Superior temporal gyrus (tissue), 1 donor: ENCODE measurements around the gene MLLT6.

Experiments used
- DNase-seq: peaks from one replicate; pipeline ENCODE4 v3.0.0-alpha.2; 2016; ENCODE audit errors: extremely low spot score

Gene MLLT6

GRCh38 chr17:38706505-38707216 is 1.6 kb downstream of the MLLT6 start:
- DNase-seq = no peak

DNA sequence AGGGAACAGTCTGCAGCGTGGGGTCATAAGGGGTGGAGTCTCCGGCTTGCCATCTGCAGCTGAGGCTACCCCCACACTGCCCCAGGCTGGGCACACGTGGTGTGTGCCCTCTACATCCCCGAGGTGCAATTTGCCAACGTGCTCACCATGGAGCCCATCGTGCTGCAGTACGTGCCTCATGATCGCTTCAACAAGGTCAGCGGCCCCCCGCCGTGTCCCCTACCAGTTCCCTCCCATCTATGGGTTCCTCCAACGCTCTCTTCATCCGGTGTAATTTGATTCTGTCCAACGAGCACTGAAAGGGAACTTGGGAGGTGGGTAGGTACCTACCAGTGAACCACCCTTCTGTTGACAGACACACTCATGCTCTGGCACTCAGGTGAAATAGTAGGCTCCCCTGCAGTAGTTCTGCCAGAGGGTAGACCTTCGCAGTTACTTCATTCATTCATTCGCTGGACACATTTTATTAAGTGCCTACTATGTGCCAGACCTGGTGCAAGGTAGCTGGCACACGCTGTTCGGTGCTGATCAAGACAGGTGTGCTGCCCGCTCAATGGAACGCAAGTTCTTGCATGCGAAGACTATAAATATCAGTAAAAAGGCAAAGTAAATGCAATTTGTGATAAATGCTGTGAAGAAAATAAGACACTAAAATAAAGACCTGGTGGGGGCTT is 2.7 kb downstream of the MLLT6 start:
- no peak for DNase-seq

DNA sequence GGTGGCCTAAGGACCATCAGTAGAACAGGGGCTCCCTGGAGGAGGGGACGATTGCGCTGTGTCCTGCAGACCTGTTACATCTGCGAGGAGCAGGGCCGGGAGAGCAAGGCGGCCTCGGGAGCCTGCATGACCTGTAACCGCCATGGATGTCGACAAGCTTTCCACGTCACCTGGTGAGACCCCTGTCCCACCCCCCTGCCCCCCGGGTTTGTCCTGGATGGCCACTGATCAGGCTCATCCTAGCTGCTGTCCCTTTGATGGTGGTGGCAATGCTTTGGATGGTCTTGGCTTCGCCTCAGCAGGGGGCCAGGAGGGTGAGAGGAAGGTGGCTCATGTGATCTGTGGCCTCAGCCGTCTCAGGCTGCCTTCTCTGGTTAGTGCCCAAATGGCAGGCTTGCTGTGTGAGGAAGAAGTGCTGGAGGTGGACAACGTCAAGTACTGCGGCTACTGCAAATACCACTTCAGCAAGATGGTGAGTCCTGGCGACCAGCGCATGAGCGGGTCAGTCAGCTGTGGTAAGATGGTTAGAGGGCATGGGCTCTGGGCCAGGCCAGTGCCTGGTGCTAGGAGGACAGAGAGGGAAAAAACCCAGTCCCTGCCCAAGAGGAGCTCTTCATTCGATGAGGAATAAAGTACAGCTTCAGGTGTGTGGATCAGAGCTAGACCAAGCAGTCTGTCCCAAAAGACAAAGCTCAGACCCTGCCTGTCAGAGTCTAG is 4.2 kb downstream of the MLLT6 start:
- DNase-seq = no peak

DNA sequence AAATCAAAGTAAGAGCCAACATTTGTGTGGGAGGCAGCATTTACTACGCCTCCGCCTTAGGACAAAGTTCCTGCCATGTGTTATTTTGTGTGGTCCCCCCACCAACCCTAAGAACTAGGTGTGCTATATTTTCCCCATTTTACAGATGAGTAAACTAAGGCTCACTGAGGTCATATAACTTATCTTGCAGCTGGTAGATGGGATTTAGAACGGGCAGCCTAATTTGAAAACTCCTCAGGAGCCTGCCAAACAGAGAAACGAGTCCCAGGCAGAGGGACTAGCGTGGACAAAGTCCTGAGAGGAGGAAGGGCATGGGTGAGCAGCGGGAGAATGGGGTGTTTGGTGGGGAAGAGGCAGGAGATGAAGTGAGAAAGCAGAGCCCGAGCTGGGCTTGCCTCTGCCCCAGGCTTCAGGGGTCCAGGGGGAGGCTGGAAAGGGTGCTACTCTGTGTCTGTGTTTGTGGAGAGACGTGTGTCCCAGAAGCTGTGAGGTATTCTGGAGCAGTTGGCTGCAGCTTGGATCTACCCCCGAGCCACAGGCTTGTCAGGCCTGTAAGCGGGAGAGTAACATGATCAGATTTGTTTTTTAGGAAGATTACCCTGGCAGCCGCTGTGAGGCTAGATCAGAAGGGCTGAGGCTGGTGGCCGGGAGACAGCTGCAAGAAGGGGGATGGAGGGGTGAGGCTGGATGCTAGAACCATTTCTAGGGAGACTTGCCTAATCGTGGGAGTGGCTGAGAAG is 5.0 kb downstream of the MLLT6 start:
- no peak for DNase-seq

- no peak for DNase-seq
Observed at GRCh38 chr17:38710604-38710962, 5.5 kb downstream of the MLLT6 start.

DNA sequence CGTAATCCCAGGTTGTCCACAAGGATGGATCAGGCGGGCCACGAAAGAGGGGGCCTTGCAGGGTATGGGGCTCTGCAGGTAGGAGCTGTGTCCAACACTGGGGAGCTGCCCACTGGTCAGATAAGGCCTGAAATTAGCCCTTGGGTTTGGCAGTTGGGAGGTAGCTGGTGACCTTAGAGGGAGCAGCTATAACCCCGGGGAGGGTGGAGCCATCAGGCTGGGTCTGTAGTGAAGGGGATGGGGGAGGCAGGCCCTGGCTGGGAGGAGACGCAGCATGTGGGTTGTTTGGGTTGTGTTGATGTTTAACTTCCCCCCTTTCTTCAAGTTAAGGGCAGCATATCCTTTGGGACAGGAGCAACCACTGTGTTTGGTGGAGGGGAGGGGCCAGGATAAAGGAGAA is 5.9 kb downstream of the MLLT6 start:
- DNase-seq = no peak

DNA sequence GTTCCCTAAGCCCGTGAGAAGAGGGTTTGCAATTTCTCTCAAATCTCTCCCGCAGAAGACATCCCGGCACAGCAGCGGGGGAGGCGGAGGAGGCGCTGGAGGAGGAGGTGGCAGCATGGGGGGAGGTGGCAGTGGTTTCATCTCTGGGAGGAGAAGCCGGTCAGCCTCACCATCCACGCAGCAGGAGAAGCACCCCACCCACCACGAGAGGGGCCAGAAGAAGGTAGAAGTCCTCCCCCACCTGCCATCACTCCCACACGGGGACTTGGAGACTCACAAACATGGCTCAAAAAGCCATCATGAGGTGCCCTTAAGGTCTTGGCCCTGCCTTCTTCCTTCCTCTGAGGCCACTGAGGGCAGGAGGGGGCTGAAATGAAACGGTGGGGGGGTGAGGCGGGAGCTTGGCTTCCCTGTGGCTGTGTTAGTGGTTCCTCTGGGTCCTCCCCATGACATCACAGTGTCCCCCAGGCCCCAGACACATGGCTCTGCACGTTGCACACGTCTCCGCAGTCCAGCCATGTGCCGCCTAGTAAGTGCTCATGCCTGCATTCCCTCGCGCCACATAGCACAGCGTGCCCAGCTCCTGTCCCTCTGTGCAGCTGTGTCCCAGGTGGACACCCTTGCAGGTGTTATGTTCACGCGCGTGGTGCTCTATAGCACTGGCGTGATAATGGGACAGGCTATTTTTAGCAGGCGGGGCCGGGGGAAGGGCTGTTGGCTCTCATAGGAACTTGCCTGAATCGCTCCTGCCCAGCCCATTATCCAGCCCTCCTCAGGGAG is 6.9 kb downstream of the MLLT6 start:
- DNase-seq = no peak

- DNase-seq = no peak
Observed at GRCh38 chr17:38712593-38712992, 7.5 kb downstream of the MLLT6 start.

DNA sequence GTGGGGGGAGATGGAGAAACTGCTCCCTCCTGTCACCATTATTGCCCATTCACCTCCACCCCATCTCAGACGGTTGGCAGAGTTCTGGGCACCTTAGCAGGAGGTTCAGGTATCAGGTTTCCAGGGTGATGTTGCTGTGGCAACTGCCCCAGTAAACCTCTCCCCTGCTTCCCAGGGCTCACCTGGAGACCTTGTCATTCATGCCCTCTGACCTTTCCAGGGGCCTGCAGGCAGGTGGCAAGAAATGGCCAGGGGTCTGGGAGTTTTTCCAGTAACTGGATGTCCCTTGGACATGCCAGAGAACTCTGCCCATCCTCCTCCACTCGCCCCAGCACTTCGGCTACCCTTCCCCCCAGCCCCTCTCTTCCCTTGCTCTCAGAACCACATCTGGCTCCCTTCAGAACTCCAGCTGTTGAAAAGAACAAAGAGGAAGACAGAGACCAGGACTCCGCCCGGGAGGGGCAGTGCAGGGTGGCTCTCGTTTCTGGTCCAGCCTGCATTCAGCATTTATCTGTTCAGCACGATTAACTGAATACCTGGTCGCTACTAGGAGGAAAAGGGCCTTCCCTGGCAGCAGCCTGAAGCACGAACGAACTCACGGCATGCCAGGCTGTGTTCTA is 8.5 kb downstream of the MLLT6 start:
- DNase-seq = no peak

GRCh38 chr17:38715216-38715943 is 10.3 kb downstream of the MLLT6 start:
- DNase-seq = no peak

GRCh38 chr17:38716368-38717005 is 11.4 kb downstream of the MLLT6 start:
- no peak for DNase-seq

- DNase-seq = no peak
Observed at GRCh38 chr17:38717139-38717745, 12.2 kb downstream of the MLLT6 start.

DNA sequence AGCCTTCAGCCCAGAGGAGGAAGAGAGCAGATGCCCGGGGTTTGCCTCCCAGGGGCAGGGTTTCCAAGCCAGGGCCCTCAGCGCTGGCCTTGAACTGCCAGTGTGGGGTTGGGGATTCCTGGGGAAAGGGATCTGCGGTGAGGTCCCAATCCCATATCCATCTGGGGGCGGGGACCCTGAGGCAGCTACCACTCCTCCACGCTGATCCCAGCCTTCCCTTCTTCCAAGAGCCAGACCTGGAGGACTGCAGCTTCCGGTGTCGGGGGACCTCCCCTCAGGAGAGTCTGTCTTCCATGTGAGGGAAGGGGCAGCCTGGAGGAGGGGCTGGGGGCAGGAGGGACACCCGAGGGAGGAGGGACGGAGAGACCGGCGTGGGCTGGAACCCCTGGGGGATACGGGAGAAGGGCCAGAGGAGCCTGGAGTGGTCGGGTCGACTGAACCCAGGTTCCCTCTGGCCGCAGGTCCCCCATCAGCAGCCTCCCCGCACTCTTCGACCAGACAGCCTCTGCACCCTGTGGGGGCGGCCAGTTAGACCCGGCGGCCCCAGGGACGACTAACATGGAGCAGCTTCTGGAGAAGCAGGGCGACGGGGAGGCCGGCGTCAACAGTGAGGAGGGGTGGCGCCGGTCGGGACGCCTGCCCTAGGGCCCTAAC is 14.3 kb downstream of the MLLT6 start:
- no peak for DNase-seq

DNA sequence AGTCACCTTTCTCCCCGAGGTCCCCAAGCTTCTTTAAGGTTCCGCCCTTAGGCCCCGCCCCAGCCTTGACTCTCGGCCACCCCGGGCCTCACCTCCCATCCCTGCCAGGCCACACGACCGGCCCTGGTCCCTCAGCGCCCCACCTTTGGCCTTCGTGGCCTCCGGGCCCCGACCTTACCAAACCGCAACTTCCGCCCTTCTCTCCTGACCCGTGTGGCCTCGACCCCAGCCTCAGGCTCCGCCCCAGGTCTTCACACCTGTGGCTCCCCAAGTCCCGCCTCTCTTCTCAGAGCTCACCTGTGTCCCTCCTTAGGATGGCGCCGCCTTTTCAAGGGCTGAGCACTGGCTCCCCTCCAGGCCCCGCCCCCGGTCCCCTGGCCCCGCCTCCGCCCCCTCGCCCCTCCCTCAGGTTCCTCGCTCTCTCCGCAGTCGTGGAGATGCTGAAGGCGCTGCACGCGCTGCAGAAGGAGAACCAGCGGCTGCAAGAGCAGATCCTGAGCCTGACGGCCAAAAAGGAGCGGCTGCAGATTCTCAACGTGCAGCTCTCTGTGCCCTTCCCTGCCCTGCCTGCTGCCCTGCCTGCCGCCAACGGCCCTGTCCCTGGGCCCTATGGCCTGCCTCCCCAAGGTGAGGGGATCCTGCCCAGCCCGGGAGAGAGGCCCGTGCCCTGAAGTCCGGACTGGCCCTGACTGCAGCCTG is 15.0 kb downstream of the MLLT6 start:
- no peak for DNase-seq

DNA sequence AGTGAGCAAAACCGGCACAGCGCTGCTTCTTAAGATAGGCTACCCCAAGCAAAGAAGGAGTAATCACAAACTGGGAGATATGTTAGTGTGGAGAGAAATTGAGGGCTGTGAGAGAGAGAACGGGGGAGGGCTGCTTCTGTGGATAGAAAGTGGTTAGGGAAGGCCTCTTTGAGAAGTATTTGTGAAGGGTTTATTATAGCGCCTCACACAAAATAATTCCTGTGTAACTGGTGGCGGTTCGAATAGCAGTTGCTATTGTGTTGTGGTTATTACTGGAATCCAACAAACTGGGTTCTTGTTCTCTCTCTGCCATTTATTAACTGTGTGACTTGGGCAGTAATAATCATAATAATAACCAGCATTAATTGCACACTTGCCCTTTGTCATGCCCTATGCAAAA is 15.9 kb downstream of the MLLT6 start:
- DNase-seq = no peak

DNA sequence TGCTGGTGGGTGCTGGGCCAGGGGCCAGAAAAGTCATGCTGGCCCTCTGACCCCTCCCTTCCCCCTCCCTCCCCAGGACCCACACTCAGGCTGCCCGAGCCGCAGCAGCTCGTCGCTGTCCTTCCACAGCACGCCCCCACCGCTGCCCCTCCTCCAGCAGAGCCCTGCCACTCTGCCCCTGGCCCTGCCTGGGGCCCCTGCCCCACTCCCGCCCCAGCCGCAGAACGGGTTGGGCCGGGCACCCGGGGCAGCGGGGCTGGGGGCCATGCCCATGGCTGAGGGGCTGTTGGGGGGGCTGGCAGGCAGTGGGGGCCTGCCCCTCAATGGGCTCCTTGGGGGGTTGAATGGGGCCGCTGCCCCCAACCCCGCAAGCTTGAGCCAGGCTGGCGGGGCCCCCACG is 16.7 kb downstream of the MLLT6 start:
- no peak for DNase-seq

GRCh38 chr17:38724337-38724988 is 19.4 kb downstream of the MLLT6 start:
- peak; percentile 84 for DNase-seq

DNA sequence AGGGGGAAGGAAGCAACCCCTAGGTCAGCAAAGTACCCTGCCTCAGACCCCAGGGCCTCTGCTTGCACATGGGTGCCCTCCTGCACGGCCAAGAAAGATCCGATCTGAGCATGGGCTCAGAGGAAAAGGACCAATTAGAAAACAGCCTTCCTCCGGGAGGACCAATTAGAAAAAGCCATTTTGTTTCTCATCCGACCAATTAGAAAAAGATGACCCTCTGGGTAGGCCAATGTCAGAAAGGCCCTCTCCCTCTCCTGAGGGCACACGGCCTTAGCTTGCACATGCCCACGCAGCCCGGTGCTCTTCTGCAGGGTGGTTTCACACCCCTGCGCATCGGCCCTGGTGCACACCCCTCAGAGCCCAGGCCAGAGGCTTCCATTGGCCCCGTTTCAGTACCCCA is 20.0 kb downstream of the MLLT6 start:
- DNase-seq = peak; percentile 70
